Measurements from ENCODE around the gene SF3B2.

DNA sequence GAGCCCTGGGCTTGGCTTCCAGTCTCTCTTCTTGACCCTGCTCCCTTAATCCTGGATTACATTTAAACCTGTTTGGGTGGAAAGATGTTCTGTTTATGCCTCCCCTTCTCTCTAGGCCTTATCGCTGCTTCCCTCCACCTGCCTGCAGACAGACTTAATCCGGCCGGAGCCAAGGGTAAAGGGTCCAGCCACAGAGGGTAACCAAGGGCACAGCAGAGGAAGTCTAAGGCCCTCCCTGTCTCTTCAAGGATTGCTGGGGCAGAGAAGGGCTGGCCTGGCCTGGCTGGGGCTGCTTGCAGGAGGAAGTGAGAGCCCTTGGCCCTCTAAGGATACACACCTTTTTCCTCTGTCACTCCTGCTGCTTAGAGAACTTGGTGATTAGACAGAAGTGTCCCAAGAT is 5.3 kb upstream of the SF3B2 start:
- no peak for TF ChIP-seq POLR2A (IDR thresholded peaks at IDR 0.05; ENCODE audit: low read length)
- no peak for TF ChIP-seq GATA1 (IDR thresholded peaks at IDR 0.05; ENCODE audit: low read depth, low read length)
